PC-9 (cell line): ENCODE results near the gene MT1B.

Source experiments
- EZH2 ChIP-seq: fragments of 200-600 bp; sonication (generic); IDR thresholded peaks from 2 replicates; pipeline ENCODE4 v1.8.0; 2017; ENCODE audit warnings: antibody characterized with exemption, low read depth
- TF ChIP-seq, protein P1 (sequence below): fragments of 200-600 bp; sonication (generic); conservative IDR thresholded peaks from 2 replicates; pipeline ENCODE4 v1.6.1; 2017; ENCODE audit warnings: mixed run types, antibody characterized with exemption, mild to moderate bottlenecking, moderate library complexity

DNA sequence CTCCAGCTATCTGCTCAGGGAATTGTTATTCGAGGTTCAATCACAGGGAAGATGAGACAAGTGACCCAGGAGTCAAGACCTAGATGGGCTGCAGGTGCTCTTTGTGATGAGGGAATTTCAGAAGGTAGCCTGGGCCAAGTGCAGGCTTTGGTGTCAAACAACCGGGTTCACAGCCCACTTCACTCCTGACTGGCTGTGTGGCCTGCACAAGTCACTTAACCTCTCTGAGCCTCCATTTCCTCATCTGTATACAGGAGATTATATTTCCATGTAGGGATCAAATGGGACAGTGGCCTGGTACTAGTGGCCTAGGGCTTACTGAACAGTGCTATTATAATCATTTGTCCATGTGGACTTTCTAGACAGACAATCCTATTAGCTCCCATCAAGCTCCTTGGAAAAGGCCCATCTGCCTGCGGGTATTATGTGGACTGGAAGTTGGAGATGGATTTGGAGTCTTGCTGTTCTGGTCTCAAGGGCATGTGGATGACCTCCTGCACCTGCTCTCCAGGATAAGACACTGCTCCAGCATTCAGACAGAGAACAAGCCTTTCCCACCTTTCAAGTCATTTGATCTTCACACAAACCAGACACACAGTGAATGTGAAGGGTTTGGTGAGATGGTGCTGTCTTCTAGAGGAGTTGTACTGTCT is 27.5 kb downstream of the MT1B start:
- TF ChIP-seq, protein P1, sequence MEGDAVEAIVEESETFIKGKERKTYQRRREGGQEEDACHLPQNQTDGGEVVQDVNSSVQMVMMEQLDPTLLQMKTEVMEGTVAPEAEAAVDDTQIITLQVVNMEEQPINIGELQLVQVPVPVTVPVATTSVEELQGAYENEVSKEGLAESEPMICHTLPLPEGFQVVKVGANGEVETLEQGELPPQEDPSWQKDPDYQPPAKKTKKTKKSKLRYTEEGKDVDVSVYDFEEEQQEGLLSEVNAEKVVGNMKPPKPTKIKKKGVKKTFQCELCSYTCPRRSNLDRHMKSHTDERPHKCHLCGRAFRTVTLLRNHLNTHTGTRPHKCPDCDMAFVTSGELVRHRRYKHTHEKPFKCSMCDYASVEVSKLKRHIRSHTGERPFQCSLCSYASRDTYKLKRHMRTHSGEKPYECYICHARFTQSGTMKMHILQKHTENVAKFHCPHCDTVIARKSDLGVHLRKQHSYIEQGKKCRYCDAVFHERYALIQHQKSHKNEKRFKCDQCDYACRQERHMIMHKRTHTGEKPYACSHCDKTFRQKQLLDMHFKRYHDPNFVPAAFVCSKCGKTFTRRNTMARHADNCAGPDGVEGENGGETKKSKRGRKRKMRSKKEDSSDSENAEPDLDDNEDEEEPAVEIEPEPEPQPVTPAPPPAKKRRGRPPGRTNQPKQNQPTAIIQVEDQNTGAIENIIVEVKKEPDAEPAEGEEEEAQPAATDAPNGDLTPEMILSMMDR = no peak
- TF ChIP-seq EZH2 = no peak
